Skin of body (tissue), 2 donors: ENCODE measurements around the gene FBXO17. TPM values are rescaled to one million over a fixed set of nuclear protein-coding genes. Genes with fewer than 3 reads are reported as not detected.
"Not testable (repeated sequence)": the region's sequence is repeated elsewhere in the genome, so short reads cannot be mapped to it uniquely, and the experiment has no call there.

Experiments
- DNase-seq: peaks from one replicate; lab custom pipeline; 2025; lab: John Stamatoyannopoulos, UW
- total RNA-seq: library from RNA; depleted of rRNA; stranded (reverse); fragments of >200 nt; gene quantifications from one replicate; pipeline ENCODE4 v1.2.3, GENCODE V29; 2014

FBXO17 gene
- total RNA-seq, 1 donor from 2014 or later = 19.9 TPM

- DNase-seq = no peak
Observed at GRCh38 chr19:38945562-38946228, 29.8 kb downstream of the FBXO17 start.

DNA sequence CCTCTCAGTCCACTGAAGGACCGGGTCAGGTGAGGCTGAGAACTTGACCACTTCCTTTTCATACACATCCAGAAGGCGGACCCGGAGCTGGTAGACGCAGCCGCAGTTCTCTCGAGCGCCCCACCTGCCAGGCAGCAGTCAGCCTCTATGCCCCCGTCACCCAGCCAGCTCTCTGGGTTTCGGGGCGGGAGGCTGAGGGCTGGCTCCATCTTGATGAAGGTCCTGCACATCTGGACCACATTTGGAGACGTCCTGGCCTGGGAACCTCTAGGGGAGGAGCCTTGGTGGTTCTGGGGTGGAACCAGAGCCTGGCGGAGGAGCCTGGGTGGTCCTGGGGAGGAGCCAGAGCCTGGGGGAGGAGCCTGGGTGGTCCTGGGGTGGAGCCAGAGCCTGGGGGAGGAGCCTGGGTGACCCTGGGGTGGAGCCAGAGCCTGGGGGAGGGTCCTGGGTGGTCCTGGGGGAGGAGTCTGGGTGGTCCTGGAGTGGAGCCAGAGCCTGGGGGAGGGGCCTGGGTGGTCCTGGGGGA, 30.5 kb downstream of the FBXO17 start:
- DNase-seq = no peak

- DNase-seq = no peak
Observed at GRCh38 chr19:38942471-38943181, 32.9 kb downstream of the FBXO17 start.

DNA sequence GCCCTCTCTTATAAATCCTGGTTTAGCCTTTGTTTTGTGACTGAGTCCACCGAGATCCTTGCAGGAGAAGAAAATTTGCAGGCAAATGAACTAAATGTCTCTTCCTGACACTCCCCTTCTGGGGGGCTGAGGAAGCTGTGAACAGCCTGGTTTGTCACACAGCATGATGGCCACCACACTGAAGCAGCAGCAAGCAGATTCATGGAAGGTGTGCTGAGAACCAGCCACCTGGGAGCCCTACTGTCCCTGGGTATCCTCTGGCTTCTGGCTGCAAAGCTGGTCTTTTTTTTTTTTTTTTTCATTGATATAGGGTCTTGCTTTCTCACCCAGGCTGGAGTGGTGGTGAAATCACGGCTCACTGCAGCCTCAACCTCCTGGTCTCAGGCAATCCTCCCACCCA, 33.6 kb downstream of the FBXO17 start:
- DNase-seq = no peak

DNA sequence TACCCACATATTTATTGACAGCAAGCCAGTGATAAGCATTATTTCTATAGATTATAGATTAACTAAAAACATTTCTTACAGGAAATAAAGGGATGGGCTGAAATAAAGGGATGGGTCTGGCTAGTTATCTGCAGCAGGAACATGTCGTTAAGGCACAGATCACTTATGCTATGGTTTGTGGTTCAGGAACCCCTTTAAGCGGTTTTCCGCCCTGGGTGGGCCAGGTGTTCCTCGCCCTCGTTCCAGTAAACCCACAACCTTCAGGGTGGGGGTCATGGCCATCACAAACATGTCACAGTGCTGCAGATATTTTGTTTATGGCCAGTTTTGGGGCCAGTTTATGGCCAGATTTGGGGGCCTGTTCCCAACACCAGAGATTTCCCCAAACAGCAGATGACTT, 34.1 kb downstream of the FBXO17 start:
- DNase-seq = not testable (repeated sequence)

- DNase-seq = no peak
Observed at GRCh38 chr19:38939957-38940356, 35.6 kb downstream of the FBXO17 start.

DNA sequence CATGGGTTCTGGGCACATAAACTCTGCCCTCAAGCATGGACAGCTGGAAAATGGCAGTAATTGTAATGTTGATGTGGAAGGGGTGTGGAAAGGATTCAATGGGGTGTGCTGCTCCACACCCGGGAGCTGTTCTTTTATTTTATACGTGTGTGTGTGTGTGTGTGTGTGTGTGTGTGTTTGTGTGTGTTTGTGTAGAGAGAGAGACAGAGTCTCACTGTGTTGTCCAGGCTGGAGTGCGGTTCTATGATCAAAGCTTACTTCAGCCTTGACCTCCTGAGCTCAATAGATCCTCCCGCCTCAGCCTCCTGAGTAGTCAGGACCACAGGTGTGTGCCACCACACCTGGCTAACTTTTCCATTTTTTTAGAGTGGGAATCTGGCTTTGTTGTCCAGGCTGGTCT, 42.0 kb downstream of the FBXO17 start:
- DNase-seq = no peak

- DNase-seq = no peak
Observed at GRCh38 chr19:38932425-38933179, 42.9 kb downstream of the FBXO17 start.

- DNase-seq = no peak
Observed at GRCh38 chr19:38931521-38931793, 44.1 kb downstream of the FBXO17 start.

DNA sequence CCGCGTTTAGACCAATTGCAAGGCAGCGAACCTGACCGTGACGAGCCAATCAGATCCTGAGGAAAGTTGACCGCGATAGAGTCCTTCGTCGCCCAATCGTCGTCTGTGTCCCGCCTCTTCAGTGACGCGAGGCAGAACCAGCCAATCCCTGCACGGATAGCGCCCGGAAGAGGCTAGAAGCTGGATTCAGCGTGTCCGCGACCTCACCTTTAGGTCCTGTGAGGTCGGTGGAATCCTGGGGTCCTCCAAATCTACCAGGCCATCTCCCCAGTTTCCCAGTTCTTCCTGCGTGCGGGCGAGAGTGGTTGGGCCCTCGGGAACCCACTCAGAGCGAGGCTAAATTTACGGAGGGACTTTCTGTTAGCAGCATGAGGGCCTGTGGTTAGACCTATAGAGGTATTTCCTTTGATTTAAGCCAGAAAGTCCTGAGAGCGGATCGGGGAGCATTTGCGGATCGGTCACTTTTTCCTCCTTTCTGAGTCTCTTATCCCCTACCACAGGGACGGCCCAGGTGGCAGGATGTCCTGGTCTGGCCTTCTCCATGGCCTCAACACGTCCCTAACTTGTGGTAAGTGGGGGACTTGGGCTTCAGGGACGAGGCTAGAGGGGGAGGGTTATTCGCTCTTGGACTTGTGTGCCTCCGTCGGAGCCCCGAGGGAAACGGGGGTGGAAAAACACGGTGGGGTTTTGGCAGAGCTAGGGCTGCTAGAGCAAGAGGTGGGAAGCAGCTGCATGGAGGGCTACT, 44.6 kb downstream of the FBXO17 start, which contains the start of gene MRPS12:
Gene MRPS12, plus strand, starts transcription at position 169 of the 745 bp plus-strand sequence. Its CDS starts 351 bp downstream, at position 520.
- DNase-seq = peak; percentile 98

DNA sequence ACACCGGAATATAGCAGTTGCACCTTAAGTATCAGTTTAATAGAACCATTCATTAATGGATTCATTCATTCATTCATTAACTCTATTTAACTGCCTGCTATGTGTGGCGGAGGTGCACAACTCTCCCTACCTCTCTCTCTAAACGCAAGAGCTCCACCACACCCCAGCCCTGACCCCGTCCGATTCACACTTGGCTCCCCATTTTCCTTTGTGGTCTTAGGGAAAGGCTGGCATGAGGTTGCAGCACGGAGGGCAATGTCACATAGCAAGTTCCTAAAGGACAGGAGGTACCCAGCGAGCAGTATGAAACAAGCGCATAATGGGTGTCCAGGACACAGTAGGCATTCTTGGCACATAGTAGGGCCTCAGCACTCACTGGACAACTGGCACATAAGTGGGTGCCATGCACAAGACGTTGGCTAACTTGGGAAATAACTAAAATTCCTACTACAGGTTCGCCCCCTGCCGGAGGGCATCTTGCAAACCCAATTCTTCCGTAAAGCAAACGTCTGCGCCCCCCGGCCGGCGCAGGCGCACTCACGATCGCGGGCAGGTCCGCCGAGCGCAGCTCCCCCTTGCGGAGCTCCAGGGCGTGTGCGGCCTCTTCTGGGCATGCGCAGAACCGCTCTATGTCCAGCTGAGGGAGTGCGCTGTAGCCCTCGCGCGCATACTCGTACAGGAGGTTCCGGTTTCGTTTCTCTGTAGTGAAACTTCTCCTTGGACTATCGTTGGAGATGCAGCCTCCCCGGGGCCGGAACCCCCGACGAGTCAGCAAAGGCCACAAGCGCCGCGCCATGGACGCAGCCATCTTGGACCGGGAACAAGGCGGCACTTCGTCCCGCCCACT, 45.4 kb downstream of the FBXO17 start, which contains the start of gene SARS2:
Gene SARS2, minus strand, starts transcription at position 835 of the 847 bp plus-strand sequence. Its CDS starts 27 bp downstream, at position 808.
- DNase-seq = peak; percentile 98

DNA sequence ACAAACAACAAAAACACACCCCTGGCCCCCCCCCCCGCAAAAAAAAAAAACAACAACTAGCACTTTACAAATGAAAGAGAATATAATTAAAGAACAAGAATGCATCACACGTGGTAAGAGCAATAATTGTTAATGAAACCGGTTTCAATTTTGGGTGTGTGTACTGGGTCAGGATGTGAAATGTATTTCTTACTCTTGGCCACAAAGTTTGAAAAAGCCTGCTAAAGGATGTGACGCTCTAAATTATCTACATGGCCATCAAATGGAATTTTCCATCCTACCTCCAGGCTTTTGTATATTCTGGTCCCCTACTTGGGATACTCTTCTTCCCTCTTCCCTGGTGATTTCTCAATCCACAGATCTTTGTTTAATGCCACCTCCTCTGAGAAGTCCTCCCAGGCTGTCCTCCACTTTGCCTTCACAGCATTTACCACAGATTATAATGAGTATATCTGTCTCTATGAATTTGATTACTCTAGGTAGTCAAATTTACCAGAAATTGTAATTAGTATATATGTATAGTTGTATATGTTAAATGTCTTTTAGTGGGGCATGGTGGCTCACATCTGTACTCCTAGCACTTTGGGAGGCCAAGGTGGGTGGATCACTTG, 47.0 kb downstream of the FBXO17 start:
- no peak for DNase-seq

DNA sequence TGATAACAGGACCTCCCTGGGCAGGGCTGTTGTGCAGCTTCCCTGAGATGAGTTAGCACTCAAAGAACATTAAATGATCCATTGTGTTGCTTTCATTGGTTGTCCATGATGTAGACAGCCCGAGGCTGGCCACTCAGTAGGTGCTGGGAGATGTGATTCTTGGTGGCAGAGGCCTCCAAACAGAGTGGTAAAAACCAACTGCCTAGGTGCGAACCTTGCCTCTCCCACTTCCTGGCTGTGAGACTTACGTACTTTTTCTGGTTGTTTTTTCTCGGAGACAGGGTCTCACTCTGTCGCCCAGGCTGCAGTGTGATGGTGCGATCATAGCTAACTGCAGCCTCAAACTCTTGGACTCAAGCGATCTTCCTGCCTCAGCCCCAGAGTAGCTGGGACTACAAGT, 51.2 kb downstream of the FBXO17 start:
- no peak for DNase-seq

- no peak for DNase-seq
Observed at GRCh38 chr19:38922482-38922881, 53.1 kb downstream of the FBXO17 start.

GRCh38 chr19:38921420-38922274, 53.9 kb downstream of the FBXO17 start:
- no peak for DNase-seq

- DNase-seq = no peak
Observed at GRCh38 chr19:38920602-38921419, 54.7 kb downstream of the FBXO17 start.

- peak; percentile 17 for DNase-seq
Observed at GRCh38 chr19:38919837-38920601, 55.5 kb downstream of the FBXO17 start.
